Tibial nerve (tissue), 4 donors: ENCODE results near the gene PYROXD2. TPM values are rescaled to one million over a fixed set of nuclear protein-coding genes. Genes with fewer than 3 reads are reported as not detected.

Experiments used
- DNase-seq, 2 donors: peaks; one replicate each; pipeline ENCODE4 v3.0.0-alpha.2; 2019; ENCODE audit warnings: low spot score in 2 of 2
- H3K27ac ChIP-seq, 4 donors: fragments of 200-600 bp; sonication (generic) in 3 of 4; one replicate each; pipeline ENCODE4 v1.5.1; 2017 to 2019; ENCODE audit warnings: mild to moderate bottlenecking in 1 of 4
- H3K27me3 ChIP-seq, 2 donors: fragments of 200-600 bp; sonication (generic) in 1 of 2; one replicate each; pipeline versions ENCODE4 v1.5.1 to v1.6.0; 2017 to 2019
- H3K36me3 ChIP-seq, 3 donors: fragments of 200-600 bp; sonication (generic); one replicate each; pipeline ENCODE4 v1.5.1; 2018 to 2019
- H3K4me1 ChIP-seq, 4 donors: fragments of 200-600 bp; sonication (generic) in 3 of 4; one replicate each; pipeline ENCODE4 v1.5.1; 2017 to 2019
- H3K4me3 ChIP-seq, 4 donors: fragments of 200-600 bp; sonication (generic) in 3 of 4; one replicate each; pipeline ENCODE4 v1.5.1; 2017 to 2019; ENCODE audit warnings: mild to moderate bottlenecking in 1 of 4, moderate library complexity in 1 of 4
- H3K9me3 ChIP-seq, 4 donors: fragments of 200-600 bp; sonication (generic) in 3 of 4; one replicate each; pipeline ENCODE4 v1.5.1; 2017 to 2019
- CTCF ChIP-seq, 5 experiments: fragments of 200-600 bp in 3 of 5; fragments of 450-650 bp in 2 of 5; sonication (generic) in 3 of 5; IDR thresholded peaks; one replicate each; pipeline ENCODE4 v1.5.1; 2016 to 2019; ENCODE audit warnings: antibody characterized with exemption in 5 of 5, mild to moderate bottlenecking in 3 of 5, moderate library complexity in 2 of 5
- EP300 ChIP-seq, 2 donors: sonication (generic); formaldehyde crosslinking; IDR thresholded peaks; one replicate each; pipeline ENCODE4 v1.6.1; 2017; ENCODE audit warnings: antibody characterized with exemption in 2 of 2, mild to moderate bottlenecking in 1 of 2
- POLR2A ChIP-seq, 2 donors: fragments of 450-650 bp; IDR thresholded peaks; one replicate each; pipeline ENCODE4 v1.6.1; 2017; ENCODE audit warnings: antibody characterized with exemption in 2 of 2, mild to moderate bottlenecking in 2 of 2, moderate library complexity in 2 of 2
- WGBS, 2 donors: methylation state at CpG; one replicate each; pipeline ENCODE4 v1.1.5; 2018; 5-methylcytosine and 5-hydroxymethylcytosine counted together
- total RNA-seq, 4 donors: library from RNA; depleted of rRNA; stranded (reverse); fragments of >200 nt; gene quantifications; one replicate each; pipeline ENCODE4 v1.1.0, GENCODE V29; 2016

Gene PYROXD2
- total RNA-seq, 4 donors from 2014 or later: 14.2 to 27.0 (median 20.8) TPM

- Histone ChIP-seq H3K36me3 (peaks cover 5 to 98% (median 55%) of the 10 kb centered on the region in 3 donors), H3K27ac (no peak overlapping the region), H3K27me3 (no peaks in the 10 kb centered on the region), H3K4me3 (no peak overlapping the region), H3K4me1 (no peaks in the 10 kb centered on the region), H3K9me3 (peaks cover 0 to 10% (median 1%) of the 10 kb centered on the region in 4 donors)
- no peak for DNase-seq
- no peak for TF ChIP-seq POLR2A (IDR thresholded peaks at IDR 0.05)
- TF ChIP-seq CTCF (IDR thresholded peaks at IDR 0.05): no peak
- no peak for TF ChIP-seq EP300 (IDR thresholded peaks at IDR 0.05)
- 96 to 98% methylated on average over 17 to 21 of the region's 21 CpGs for WGBS, 2 donors
Observed at GRCh38 chr10:98433881-98434732, 19.1 kb upstream of the PYROXD2 start.

- peaks cover 5 to 98% (median 55%) of the 10 kb centered on the region in 3 donors for H3K36me3 ChIP-seq
Observed at GRCh38 chr10:98433371-98433770, 18.4 kb upstream of the PYROXD2 start.

GRCh38 chr10:98432330-98432729, 17.3 kb upstream of the PYROXD2 start:
- Histone ChIP-seq H3K27ac (no peak overlapping the region), H3K27me3 (no peaks in the 10 kb centered on the region), H3K4me3 (no peak overlapping the region), H3K4me1 (no peaks in the 10 kb centered on the region), H3K9me3 (peaks cover 0 to 10% (median 1%) of the 10 kb centered on the region in 4 donors), H3K36me3 (peaks cover 5 to 98% (median 55%) of the 10 kb centered on the region in 3 donors)
- WGBS, 2 donors: 90 to 100% methylated on average over 1 of the region's 1 CpG
- DNase-seq: no peak
- no peak for TF ChIP-seq POLR2A (IDR thresholded peaks at IDR 0.05)
- no peak for TF ChIP-seq EP300 (IDR thresholded peaks at IDR 0.05)
- no peak for TF ChIP-seq CTCF (IDR thresholded peaks at IDR 0.05)

More at GRCh38 chr10:98433371-98433770, 18.4 kb upstream of the PYROXD2 start:
- H3K4me1 ChIP-seq: no peaks in the 10 kb centered on the region
- no peak overlapping the region for H3K4me3 ChIP-seq
- WGBS, 2 donors: 97 to 100% methylated on average over 1 of the region's 1 CpG
- no peak overlapping the region for H3K27ac ChIP-seq
- no peaks in the 10 kb centered on the region for H3K27me3 ChIP-seq
- H3K9me3 ChIP-seq: peaks cover 0 to 10% (median 1%) of the 10 kb centered on the region in 4 donors
- no peak for TF ChIP-seq EP300 (IDR thresholded peaks at IDR 0.05)
- no peak for TF ChIP-seq CTCF (IDR thresholded peaks at IDR 0.05)
- no peak for TF ChIP-seq POLR2A (IDR thresholded peaks at IDR 0.05)
- DNase-seq: no peak

- peaks cover 0 to 10% (median 1%) of the 10 kb centered on the region in 4 donors for H3K9me3 ChIP-seq
- no peak for DNase-seq
- 77% methylated on average over 5 of the region's 8 CpGs; no CpG with 5 or more reads in 1 of the 2 donors for WGBS, 2 donors
- no peaks in the 10 kb centered on the region for H3K27me3 ChIP-seq
- TF ChIP-seq EP300 (IDR thresholded peaks at IDR 0.05) (no peak), CTCF (IDR thresholded peaks at IDR 0.05) (no peak), POLR2A (IDR thresholded peaks at IDR 0.05) (no peak)
- peaks cover 5 to 98% (median 55%) of the 10 kb centered on the region in 3 donors for H3K36me3 ChIP-seq
- H3K4me1 ChIP-seq: no peaks in the 10 kb centered on the region
- no peak overlapping the region for H3K27ac ChIP-seq
- H3K4me3 ChIP-seq: no peak overlapping the region
Observed at GRCh38 chr10:98431016-98431415, 16.0 kb upstream of the PYROXD2 start.

GRCh38 chr10:98430427-98430826, 15.4 kb upstream of the PYROXD2 start:
- 92 to 96% methylated on average over 8 of the region's 8 CpGs for WGBS, 2 donors
- no peaks in the 10 kb centered on the region for H3K4me1 ChIP-seq
- no peaks in the 10 kb centered on the region for H3K27me3 ChIP-seq
- no peak for TF ChIP-seq POLR2A (IDR thresholded peaks at IDR 0.05)
- no peak for TF ChIP-seq CTCF (IDR thresholded peaks at IDR 0.05)
- no peak for TF ChIP-seq EP300 (IDR thresholded peaks at IDR 0.05)
- peaks cover 0 to 10% (median 1%) of the 10 kb centered on the region in 4 donors for H3K9me3 ChIP-seq
- H3K4me3 ChIP-seq: no peak overlapping the region
- no peak for DNase-seq
- H3K27ac ChIP-seq: no peak overlapping the region
- peaks cover 5 to 98% (median 52%) of the 10 kb centered on the region in 3 donors for H3K36me3 ChIP-seq
